ENCODE measurements around the gene SORCS2.

The SORCS2 gene

GRCh38 chr4:7462509-7462971, 270.2 kb downstream of the SORCS2 start:
- no peaks in the 10 kb centered on the region for H3K9me3 ChIP-seq (ENCODE audit: low read length)
- H3K9me2 ChIP-seq (ENCODE audit: low read depth, low read length), result no peaks in the 10 kb centered on the region
- H2AFZ ChIP-seq (ENCODE audit: low read length), result no peak overlapping the region
- no peaks in the 10 kb centered on the region for H3K79me2 ChIP-seq (ENCODE audit: insufficient read depth, low read length)
- no peak overlapping the region for H3K4me2 ChIP-seq (ENCODE audit: low read length)
- no peaks in the 10 kb centered on the region for H3F3A ChIP-seq (ENCODE audit: insufficient read depth, low read length)
- H3K36me3 ChIP-seq (ENCODE audit: insufficient read depth, low read length), result no peaks in the 10 kb centered on the region
- no peak for TF ChIP-seq EZH2 (IDR thresholded peaks at IDR 0.05; ENCODE audit: borderline replicate concordance, low read length)
- no peak for TF ChIP-seq CTCF (IDR thresholded peaks at IDR 0.05; ENCODE audit: low read length)
- H3K27me3 ChIP-seq (ENCODE audit: insufficient read depth, low read length), result no peaks in the 10 kb centered on the region
- no peaks in the 10 kb centered on the region for H4K20me1 ChIP-seq (ENCODE audit: insufficient read depth, low read length)
- H3K27ac ChIP-seq (ENCODE audit: low read depth, low read length, poor library complexity, severe bottlenecking), result no peak overlapping the region
- H3K4me3 ChIP-seq (ENCODE audit: low read depth, low read length, poor library complexity, severe bottlenecking), result no peak overlapping the region
- no peaks in the 10 kb centered on the region for H3K4me1 ChIP-seq (ENCODE audit: insufficient read depth, low read length, severe bottlenecking)
- H3K9ac ChIP-seq (ENCODE audit: low read length), result no peak overlapping the region

- H3K4me1 ChIP-seq (ENCODE audit: insufficient read depth, low read length, severe bottlenecking), result no peaks in the 10 kb centered on the region
Observed at GRCh38 chr4:7463566-7464258, 271.4 kb downstream of the SORCS2 start.

GRCh38 chr4:7464259-7464655, 271.9 kb downstream of the SORCS2 start:
- Histone ChIP-seq H3K27me3 (ENCODE audit: insufficient read depth, low read length) (no peaks in the 10 kb centered on the region), H2AFZ (ENCODE audit: low read length) (no peak overlapping the region), H3K4me2 (ENCODE audit: low read length) (no peak overlapping the region), H3K36me3 (ENCODE audit: insufficient read depth, low read length) (no peaks in the 10 kb centered on the region), H3K4me3 (ENCODE audit: low read depth, low read length, poor library complexity, severe bottlenecking) (no peak overlapping the region), H3K9me2 (ENCODE audit: low read depth, low read length) (no peaks in the 10 kb centered on the region), H3K9ac (ENCODE audit: low read length) (no peak overlapping the region), H4K20me1 (ENCODE audit: insufficient read depth, low read length) (no peaks in the 10 kb centered on the region), H3K4me1 (ENCODE audit: insufficient read depth, low read length, severe bottlenecking) (no peaks in the 10 kb centered on the region), H3K27ac (ENCODE audit: low read depth, low read length, poor library complexity, severe bottlenecking) (no peak overlapping the region), H3F3A (ENCODE audit: insufficient read depth, low read length) (no peaks in the 10 kb centered on the region), H3K9me3 (ENCODE audit: low read length) (no peaks in the 10 kb centered on the region), H3K79me2 (ENCODE audit: insufficient read depth, low read length) (no peaks in the 10 kb centered on the region)
- no peak for TF ChIP-seq EZH2 (IDR thresholded peaks at IDR 0.05; ENCODE audit: borderline replicate concordance, low read length)
- no peak for TF ChIP-seq CTCF (IDR thresholded peaks at IDR 0.05; ENCODE audit: low read length)

More at GRCh38 chr4:7463566-7464258, 271.4 kb downstream of the SORCS2 start:
- no peaks in the 10 kb centered on the region for H3K36me3 ChIP-seq (ENCODE audit: insufficient read depth, low read length)
- no peaks in the 10 kb centered on the region for H3K9me2 ChIP-seq (ENCODE audit: low read depth, low read length)
- H3K9me3 ChIP-seq (ENCODE audit: low read length), result no peaks in the 10 kb centered on the region
- H3K4me3 ChIP-seq (ENCODE audit: low read depth, low read length, poor library complexity, severe bottlenecking), result no peak overlapping the region
- no peak overlapping the region for H3K27ac ChIP-seq (ENCODE audit: low read depth, low read length, poor library complexity, severe bottlenecking)
- H2AFZ ChIP-seq (ENCODE audit: low read length), result no peak overlapping the region
- TF ChIP-seq CTCF (IDR thresholded peaks at IDR 0.05; ENCODE audit: low read length) (no peak), EZH2 (IDR thresholded peaks at IDR 0.05; ENCODE audit: borderline replicate concordance, low read length) (no peak)
- no peaks in the 10 kb centered on the region for H3K79me2 ChIP-seq (ENCODE audit: insufficient read depth, low read length)
- no peaks in the 10 kb centered on the region for H3F3A ChIP-seq (ENCODE audit: insufficient read depth, low read length)
- no peaks in the 10 kb centered on the region for H3K27me3 ChIP-seq (ENCODE audit: insufficient read depth, low read length)
- no peak overlapping the region for H3K9ac ChIP-seq (ENCODE audit: low read length)
- no peak overlapping the region for H3K4me2 ChIP-seq (ENCODE audit: low read length)
- no peaks in the 10 kb centered on the region for H4K20me1 ChIP-seq (ENCODE audit: insufficient read depth, low read length)

Data from OCI-LY1 (cell line).